HG03064 (cell line): Measurements from ENCODE around the gene DNAJC17.
A peak's percentile ranks its signal among the peaks of the same experiment; 100 is the strongest.

Experiments used
- ATAC-seq: cut with Tn5 transposase; IDR thresholded peaks from one replicate; pipeline ENCODE4 v1.9.1; 2021; ENCODE audit warnings: low read depth; ENCODE audit not compliant: unreplicated experiment

DNAJC17 gene, protein sequence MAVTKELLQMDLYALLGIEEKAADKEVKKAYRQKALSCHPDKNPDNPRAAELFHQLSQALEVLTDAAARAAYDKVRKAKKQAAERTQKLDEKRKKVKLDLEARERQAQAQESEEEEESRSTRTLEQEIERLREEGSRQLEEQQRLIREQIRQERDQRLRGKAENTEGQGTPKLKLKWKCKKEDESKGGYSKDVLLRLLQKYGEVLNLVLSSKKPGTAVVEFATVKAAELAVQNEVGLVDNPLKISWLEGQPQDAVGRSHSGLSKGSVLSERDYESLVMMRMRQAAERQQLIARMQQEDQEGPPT

DNA sequence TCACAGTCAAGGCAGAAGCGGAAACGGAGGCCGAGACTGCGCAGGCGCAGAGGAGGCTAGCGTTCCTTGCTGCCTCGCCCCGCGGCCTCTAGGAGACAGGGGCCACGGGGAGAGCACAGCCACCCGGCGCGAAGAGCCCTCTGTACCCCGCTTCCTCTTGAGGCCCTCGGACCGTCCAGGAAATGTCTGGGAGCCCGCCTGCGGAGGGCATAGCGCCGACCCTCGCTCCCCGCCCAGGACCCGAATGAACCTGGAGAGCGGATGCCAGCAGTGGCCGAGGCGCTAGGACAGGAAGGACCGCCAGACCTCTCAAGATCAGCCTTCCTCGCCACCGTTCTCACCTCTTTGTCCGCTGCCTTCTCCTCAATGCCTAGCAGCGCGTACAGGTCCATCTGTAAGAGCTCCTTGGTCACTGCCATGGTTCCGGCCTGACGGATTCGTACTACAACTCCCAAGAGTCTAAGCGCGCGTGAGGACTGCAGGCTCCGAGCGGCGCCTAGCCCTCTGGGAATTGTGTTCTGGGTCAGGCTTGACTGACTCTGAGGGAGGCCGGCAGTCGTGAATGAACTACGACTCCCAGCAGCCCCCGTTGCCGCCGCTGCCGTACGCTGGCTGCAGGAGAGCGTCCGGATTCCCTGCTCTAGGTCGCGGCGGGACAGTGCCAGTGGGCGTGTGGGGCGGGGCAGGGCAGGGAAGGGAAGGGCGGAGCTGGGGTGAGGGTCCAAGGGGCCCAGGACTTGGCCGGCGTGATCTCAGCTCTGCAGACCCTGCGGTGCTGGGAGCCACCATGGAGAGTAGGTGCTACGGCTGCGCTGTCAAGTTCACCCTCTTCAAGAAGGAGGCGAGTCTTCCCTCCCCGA is at the start of gene DNAJC17, which contains the start of gene ZFYVE19:
Gene DNAJC17, minus strand, starts transcription at position 446 of the 860 bp plus-strand sequence. Its CDS starts 27 bp downstream, at position 419.
Gene ZFYVE19, plus strand, starts transcription at position 62 of the 860 bp plus-strand sequence. Its CDS starts 501 bp downstream, at position 563.
- ATAC-seq, result peak; percentile 95

DNA sequence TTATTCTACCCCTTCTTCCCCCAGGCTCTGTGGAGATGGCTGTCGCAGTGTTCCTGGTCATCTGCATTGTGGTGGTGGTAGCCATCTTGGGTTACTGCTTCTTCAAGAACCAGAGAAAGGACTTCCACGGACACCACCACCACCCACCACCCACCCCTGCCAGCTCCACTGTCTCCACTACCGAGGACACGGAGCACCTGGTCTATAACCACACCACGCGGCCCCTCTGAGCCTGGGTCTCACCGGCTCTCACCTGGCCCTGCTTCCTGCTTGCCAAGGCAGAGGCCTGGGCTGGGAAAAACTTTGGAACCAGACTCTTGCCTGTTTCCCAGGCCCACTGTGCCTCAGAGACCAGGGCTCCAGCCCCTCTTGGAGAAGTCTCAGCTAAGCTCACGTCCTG is 49.5 kb upstream of the DNAJC17 start:
- no peak for ATAC-seq

DNA sequence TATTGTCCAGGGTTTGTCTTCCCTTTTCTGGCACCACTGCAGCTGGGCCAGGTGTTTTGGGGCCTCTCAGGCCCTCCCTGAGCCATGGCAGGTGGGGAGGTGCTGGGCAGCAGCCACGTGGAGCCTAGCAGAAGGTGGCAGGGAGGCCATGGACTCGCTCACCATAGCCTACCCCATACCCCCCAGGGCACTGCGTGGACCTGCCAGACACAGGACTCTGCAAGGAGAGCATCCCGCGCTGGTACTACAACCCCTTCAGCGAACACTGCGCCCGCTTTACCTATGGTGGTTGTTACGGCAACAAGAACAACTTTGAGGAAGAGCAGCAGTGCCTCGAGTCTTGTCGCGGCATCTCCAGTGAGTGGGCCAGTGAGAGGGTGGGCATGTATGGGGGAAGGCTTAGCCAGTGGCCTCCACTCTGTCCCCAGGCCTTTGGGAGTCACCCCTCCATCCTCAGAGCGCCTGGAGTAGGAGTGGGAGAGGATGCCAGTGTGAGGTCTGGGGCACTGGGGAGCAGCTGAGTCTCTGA is 48.5 kb upstream of the DNAJC17 start:
- no peak for ATAC-seq

GRCh38 chr15:40854161-40854560 is 46.9 kb upstream of the DNAJC17 start:
- ATAC-seq, result no peak

- no peak for ATAC-seq
Measured at GRCh38 chr15:40853241-40853890, 46.1 kb upstream of the DNAJC17 start.

DNA sequence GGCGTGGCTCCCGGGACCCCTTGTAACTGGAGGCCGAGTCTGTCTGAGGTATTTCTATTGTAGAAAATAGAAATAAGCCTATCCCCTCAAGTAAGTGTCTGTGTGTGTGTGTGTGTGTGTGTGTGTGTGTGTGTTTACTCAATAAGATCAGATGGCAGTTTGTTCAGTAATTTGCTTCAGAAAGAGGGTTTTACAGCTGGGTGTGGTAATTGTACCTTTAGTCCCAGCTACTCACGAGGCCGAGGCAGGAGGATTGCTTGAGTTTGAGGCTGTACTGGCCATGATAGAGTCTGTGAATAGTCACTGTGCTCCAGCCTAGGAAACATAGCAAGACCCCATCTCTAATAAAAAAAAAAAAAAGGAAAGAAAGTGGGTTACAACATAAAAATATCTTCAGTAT is 45.3 kb upstream of the DNAJC17 start:
- ATAC-seq, result no peak

- ATAC-seq, result no peak
Measured at GRCh38 chr15:40850576-40851112, 43.4 kb upstream of the DNAJC17 start.

DNA sequence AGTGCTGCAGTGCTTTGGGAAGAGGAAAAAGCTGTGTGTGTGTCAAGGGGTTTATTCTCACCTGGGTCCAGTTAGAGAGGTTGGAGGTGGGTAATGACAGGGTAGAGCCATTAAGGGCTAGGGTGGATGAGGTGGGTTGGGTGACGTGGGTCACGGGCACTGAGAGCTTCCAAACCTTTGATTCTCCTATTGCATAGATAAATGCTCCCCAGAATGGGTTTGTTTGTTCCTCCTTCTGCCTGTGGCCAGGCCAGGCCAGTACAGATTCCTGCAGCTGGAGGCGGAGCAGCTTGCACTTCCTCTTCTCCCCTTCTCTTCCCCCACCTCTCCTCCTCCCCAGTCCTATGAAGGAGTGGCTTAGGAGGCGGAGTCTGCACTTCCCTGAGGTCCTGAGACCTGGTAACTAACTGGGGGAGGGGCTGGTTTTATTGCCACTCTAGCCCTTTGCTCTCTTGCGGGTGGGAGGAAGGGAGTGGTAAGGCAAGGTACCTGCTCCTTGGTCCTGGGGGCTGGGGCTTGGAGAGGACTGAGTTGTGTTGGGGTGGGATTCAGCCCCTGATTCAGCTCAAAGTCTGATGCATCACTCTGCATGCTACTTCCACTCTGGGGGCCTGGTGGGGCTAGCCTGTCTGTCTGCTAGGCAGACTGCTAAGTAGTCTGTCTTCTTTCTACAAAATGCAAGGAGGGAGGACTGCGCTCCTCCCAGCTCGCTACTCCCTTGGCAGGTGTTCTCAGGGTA is 40.1 kb upstream of the DNAJC17 start:
- no peak for ATAC-seq

DNA sequence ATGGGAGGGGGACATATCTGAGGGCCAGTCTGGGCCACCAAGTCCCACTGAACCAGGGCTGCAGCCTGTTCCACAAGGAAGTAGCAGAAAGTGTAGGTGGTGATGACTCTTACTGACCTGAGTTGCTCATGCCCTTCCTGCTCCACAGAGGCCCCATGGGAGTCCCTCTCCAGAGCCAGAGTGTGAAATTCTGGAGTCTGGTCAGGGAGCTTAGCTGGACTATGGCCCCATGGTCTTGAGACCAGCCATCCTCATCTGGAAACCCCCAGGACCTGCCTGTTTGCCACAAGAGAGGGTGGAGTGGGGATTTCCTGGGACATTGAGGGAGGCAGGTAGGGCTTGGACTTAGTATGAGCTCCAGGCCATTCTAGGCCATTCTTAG is 39.6 kb upstream of the DNAJC17 start:
- ATAC-seq, result no peak

DNA sequence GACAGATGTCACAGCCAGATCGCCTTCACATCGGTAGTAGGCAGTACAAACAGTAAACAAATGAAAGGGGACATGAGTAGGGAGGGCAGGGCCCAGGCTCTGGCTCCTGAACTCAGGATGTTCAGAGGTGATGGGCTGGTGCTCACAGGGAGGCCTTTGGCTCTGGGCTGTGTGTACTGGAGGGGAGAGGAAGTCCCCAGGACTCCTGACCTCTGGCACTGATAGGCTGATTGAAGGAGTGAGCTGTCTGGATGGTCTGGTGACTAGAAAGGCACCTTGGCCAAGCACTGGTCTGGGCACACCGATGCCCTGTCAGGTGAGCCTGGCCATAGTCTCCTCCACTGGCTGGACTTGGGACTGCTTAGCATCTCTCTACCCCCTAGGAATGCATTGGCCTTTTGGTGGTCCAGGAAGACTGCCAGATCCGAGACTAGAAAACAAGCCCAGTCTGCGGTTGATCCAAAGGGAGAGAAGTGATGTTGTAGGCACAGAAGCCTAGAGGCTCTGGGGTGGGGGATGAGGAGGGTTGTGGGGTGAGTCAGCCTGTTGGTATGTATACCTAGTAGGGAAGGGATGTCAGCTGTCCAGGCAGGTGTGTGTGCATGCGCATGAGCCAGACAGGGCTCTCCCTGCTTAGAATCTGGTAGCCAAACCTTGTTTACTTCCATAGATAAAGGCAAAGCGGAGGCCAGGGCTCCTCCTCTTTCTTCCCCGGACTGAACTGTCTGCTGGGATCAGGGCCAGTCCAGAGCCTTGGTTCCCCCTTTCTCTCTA is 38.4 kb upstream of the DNAJC17 start:
- ATAC-seq, result no peak

DNA sequence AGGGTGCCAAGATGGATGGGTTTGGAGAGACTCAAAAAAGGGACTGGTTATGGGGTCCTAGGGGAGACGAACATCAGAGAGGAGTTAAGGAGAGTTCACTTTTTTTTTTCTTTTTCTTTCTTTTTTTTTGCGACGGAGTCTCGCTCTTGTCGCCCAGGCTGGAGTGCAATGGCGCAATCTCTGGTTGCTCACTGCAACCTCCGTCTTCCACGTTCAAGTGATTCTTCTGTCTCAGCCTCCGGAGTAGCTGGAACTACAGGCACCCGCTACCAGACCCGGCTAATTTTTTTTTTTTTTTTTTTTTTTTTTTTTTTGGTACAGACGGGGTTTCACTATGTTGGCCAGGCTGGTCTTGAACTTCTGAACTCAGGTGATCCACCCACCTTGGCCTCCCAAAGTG is 37.8 kb upstream of the DNAJC17 start:
- no peak for ATAC-seq

DNA sequence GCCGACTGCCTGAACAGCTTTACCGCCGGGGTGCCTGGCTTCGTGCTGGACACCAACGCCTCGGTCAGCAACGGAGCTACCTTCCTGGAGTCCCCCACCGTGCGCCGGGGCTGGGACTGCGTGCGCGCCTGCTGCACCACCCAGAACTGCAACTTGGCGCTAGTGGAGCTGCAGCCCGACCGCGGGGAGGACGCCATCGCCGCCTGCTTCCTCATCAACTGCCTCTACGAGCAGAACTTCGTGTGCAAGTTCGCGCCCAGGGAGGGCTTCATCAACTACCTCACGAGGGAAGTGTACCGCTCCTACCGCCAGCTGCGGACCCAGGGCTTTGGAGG is 37.4 kb upstream of the DNAJC17 start:
- no peak for ATAC-seq

GRCh38 chr15:40843885-40844695 is 36.8 kb upstream of the DNAJC17 start, which contains the start of gene SPINT1:
Gene SPINT1 (plus strand): TSS chr15:40844048. CDS start chr15:40844555, 507 bp downstream.
- ATAC-seq, result no peak

DNA sequence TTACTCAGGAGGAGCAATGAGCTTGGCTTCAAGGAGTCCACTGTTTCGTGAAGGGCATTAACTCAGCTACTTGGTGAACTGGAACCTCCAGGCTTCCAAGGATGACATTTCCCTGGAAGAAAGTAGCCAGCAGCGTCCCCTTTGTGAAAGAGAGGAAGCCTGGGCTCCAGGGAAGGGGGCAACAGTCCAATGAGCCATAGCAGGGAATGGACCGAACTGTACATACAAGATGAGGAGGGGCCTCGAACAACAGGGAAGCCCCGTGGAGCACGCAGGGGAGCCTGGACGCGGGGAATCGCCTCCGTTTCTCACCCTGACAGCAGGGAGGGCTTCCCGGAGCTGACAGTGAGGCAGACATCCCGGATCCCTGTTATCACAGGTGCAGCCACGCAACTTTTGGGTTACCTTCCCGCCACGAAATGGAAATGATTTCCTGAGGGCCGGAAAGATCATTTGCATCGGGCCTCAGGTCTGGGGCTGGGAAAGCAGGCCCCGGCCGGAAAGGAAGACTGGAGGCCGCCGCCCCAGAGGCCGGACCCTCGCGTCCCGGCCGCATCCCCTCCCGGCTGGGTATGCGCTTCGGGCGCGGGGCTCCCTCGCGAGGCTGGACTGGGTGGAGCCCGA is 36.1 kb upstream of the DNAJC17 start:
- ATAC-seq, result no peak

GRCh38 chr15:40841741-40842140 is 34.5 kb upstream of the DNAJC17 start:
- no peak for ATAC-seq

- no peak for ATAC-seq
Measured at GRCh38 chr15:40838756-40839155, 31.5 kb upstream of the DNAJC17 start.

DNA sequence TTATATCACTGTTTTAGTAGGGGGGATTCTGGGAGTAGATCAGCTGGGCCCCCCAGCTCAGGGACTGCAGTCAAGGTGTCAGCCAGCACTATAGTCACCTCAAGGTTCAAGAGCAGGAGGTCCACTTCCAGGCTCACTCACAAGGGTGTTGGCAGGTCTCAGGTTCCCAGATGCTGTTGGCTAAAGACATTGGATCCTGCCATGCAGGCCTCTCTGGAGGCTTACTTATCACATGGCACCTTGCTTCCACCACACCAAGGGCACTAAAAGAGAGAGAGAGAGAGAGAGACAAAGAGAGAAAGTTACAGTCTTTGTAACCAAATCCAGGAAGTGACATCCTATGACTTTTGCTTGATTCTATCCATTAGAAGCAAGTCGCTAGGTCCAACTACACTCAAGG is 28.7 kb upstream of the DNAJC17 start:
- ATAC-seq, result no peak

DNA sequence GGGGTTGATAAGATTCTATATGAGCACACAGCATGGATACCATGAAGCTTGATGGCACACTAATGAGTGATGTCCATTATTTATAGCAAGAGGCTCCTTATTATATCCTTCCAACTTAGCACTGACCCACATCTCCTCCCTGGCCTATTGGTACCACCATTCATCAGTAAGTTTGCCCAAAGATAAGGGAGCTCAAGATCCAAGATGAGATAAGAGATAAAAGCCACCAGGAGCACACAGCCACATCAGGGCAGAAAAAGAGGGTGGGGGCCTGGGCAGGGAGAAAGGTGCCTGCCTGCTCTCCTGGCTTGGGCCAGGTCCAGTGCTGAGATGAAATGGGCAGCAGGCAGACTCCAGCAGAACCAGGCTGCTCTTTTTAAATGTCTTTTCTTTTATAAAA is 25.6 kb upstream of the DNAJC17 start:
- no peak for ATAC-seq
